Vagina (tissue), 2 donors: Measurements from ENCODE around the gene CER1.

Experiments
- CTCF ChIP-seq, 3 experiments: fragments of 450-650 bp in 2 of 3; fragments of 200-600 bp in 1 of 3; sonication (generic) in 1 of 3; IDR thresholded peaks; one replicate each; pipeline ENCODE4 v1.5.1; 2017 to 2019; ENCODE audit warnings: antibody characterized with exemption in 3 of 3, mild to moderate bottlenecking in 2 of 3, moderate library complexity in 2 of 3
- POLR2A ChIP-seq, 2 donors: fragments of 450-650 bp; IDR thresholded peaks; one replicate each; pipeline ENCODE4 v1.6.1; 2017; ENCODE audit warnings: antibody characterized with exemption in 2 of 2, mild to moderate bottlenecking in 2 of 2, moderate library complexity in 2 of 2

- TF ChIP-seq CTCF (IDR thresholded peaks at IDR 0.05) (no peak), POLR2A (IDR thresholded peaks at IDR 0.05) (no peak)
Measured at GRCh38 chr9:14747111-14747510, 24.6 kb upstream of the CER1 start.
